ENCODE measurements around the gene OXSR1. TPM values are rescaled to one million over a fixed set of nuclear protein-coding genes. Genes with fewer than 3 reads are reported as not detected.

Gene OXSR1
- total RNA-seq, 1 donor from 2014 or later = 80.7 TPM

DNA sequence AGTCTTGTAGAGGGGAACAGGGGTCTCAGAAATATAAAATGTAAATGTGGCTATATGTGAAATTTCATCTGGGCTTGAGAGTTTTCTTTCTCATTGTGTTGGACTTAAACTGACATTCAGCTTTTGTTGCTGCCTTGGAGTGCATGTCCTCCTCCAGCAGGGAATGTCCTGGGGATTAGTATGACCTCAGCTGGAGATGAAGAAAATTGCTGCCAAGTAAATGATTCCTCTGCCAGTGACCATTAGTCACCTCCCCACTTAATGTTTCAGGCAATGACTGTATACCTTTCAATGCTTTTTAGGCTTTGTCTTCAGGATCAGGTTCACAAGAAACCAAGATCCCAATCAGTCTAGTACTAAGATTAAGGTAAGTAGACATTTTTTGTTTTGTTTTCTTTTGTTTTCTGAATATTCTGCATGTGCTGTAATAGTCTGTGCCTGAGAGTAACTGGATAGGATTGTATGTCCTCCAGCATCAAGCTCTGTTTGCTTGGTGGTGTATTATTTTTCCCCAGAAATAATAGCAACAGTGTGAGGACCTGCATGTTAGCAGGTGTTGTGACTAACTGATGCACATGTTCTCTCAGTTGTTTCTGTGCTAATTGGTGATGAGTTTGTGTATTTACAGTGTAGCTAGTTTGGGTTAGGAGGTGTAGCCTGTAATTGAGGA is 82.2 kb downstream of the OXSR1 start:
- peaks cover 4% of the 10 kb centered on the region for H3K27me3 Mint-ChIP-seq (ENCODE audit: unreplicated experiment)
- DNase-seq = no peak
- H3K4me1 Mint-ChIP-seq (ENCODE audit: low read depth, unreplicated experiment) = peaks cover 25% of the 10 kb centered on the region
- no peak for TF ChIP-seq CTCF (IDR thresholded peaks at IDR 0.05; ENCODE audit: partially characterized antibody, unreplicated experiment)
- peaks cover 6% of the 10 kb centered on the region for H3K9me3 Mint-ChIP-seq (ENCODE audit: unreplicated experiment)
- H3K36me3 Mint-ChIP-seq (ENCODE audit: unreplicated experiment) = peaks cover 4% of the 10 kb centered on the region
- peak overlapping the region; percentile 96 for H3K27ac Mint-ChIP-seq (ENCODE audit: unreplicated experiment)
- H3K4me3 Mint-ChIP-seq (ENCODE audit: unreplicated experiment) = peak overlapping the region; percentile 66

DNA sequence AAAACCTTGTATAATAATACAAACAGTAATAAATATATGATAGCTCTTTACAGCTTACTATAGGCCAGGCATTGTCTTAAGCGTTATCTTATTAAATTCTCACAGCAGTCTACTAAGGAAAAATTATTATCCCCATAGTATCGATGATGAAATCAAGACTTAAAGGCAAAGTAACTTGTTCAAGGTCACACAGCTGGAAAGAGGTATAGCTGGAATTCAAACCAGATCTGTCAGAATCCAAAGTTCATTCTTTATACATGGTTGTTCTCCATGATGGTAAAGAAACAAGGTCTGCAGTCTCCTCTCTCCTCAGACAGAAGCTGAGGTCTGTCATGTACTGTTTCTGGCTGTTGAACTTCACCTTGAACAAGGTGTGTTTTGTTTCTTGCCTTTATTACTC is 84.9 kb downstream of the OXSR1 start:
- Mint-ChIP-seq H3K27me3 (ENCODE audit: unreplicated experiment) (peaks cover 7% of the 10 kb centered on the region), H3K4me3 (ENCODE audit: unreplicated experiment) (no peak overlapping the region), H3K27ac (ENCODE audit: unreplicated experiment) (no peak overlapping the region), H3K4me1 (ENCODE audit: low read depth, unreplicated experiment) (peaks cover 27% of the 10 kb centered on the region), H3K9me3 (ENCODE audit: unreplicated experiment) (peaks cover 8% of the 10 kb centered on the region), H3K36me3 (ENCODE audit: unreplicated experiment) (peaks cover 5% of the 10 kb centered on the region)
- TF ChIP-seq CTCF (IDR thresholded peaks at IDR 0.05; ENCODE audit: partially characterized antibody, unreplicated experiment) = no peak
- DNase-seq = no peak

DNA sequence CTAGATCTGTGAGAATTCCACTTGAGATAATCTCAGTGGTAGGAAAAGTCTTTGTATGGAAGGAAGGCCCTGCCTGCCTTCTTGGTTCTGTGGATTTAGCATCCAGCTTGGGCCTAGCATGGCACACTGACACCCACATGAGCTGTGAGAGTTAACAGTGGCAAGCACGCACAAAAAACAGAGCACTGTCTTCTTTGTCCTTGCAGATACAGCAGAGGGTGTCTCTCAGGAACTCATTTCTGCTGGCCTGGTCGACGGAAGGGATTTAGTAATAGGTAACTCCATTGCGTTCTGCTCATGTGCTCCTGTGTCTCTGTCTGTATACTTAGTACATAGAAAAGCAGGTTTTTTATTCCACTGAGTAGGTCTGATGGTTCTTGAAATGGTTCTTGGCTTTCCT is 85.9 kb downstream of the OXSR1 start:
- TF ChIP-seq CTCF (IDR thresholded peaks at IDR 0.05; ENCODE audit: partially characterized antibody, unreplicated experiment) = no peak
- H3K36me3 Mint-ChIP-seq (ENCODE audit: unreplicated experiment) = peaks cover 5% of the 10 kb centered on the region
- H3K9me3 Mint-ChIP-seq (ENCODE audit: unreplicated experiment) = peaks cover 9% of the 10 kb centered on the region
- H3K4me1 Mint-ChIP-seq (ENCODE audit: low read depth, unreplicated experiment) = peaks cover 23% of the 10 kb centered on the region
- H3K27ac Mint-ChIP-seq (ENCODE audit: unreplicated experiment) = no peak overlapping the region
- DNase-seq = no peak
- H3K4me3 Mint-ChIP-seq (ENCODE audit: unreplicated experiment) = no peak overlapping the region
- peaks cover 7% of the 10 kb centered on the region for H3K27me3 Mint-ChIP-seq (ENCODE audit: unreplicated experiment)

GRCh38 chr3:38253704-38254103 is 88.4 kb downstream of the OXSR1 start:
- no peak for DNase-seq
- peaks cover 5% of the 10 kb centered on the region for H3K27me3 Mint-ChIP-seq (ENCODE audit: unreplicated experiment)
- peaks cover 5% of the 10 kb centered on the region for H3K36me3 Mint-ChIP-seq (ENCODE audit: unreplicated experiment)
- peaks cover 3% of the 10 kb centered on the region for H3K9me3 Mint-ChIP-seq (ENCODE audit: unreplicated experiment)
- no peak overlapping the region for H3K27ac Mint-ChIP-seq (ENCODE audit: unreplicated experiment)
- no peak for TF ChIP-seq CTCF (IDR thresholded peaks at IDR 0.05; ENCODE audit: partially characterized antibody, unreplicated experiment)
- peaks cover 9% of the 10 kb centered on the region for H3K4me1 Mint-ChIP-seq (ENCODE audit: low read depth, unreplicated experiment)
- H3K4me3 Mint-ChIP-seq (ENCODE audit: unreplicated experiment) = no peak overlapping the region

GRCh38 chr3:38254872-38255271 is 89.5 kb downstream of the OXSR1 start:
- no peak overlapping the region for H3K4me3 Mint-ChIP-seq (ENCODE audit: unreplicated experiment)
- H3K9me3 Mint-ChIP-seq (ENCODE audit: unreplicated experiment) = peaks cover 3% of the 10 kb centered on the region
- peaks cover 6% of the 10 kb centered on the region for H3K4me1 Mint-ChIP-seq (ENCODE audit: low read depth, unreplicated experiment)
- H3K36me3 Mint-ChIP-seq (ENCODE audit: unreplicated experiment) = peaks cover 5% of the 10 kb centered on the region
- no peak for DNase-seq
- TF ChIP-seq CTCF (IDR thresholded peaks at IDR 0.05; ENCODE audit: partially characterized antibody, unreplicated experiment) = no peak
- peaks cover 5% of the 10 kb centered on the region for H3K27me3 Mint-ChIP-seq (ENCODE audit: unreplicated experiment)
- H3K27ac Mint-ChIP-seq (ENCODE audit: unreplicated experiment) = no peak overlapping the region

Measured in glutamatergic neuron (in vitro differentiated cells).